PC-9 (cell line): ENCODE data around the gene C3orf49.

Experiments
- CTCF ChIP-seq: fragments of 200-600 bp; sonication (generic); conservative IDR thresholded peaks from 2 replicates; pipeline ENCODE4 v1.6.1; 2017; ENCODE audit warnings: mixed run types, antibody characterized with exemption, mild to moderate bottlenecking, moderate library complexity
- EZH2 ChIP-seq: fragments of 200-600 bp; sonication (generic); IDR thresholded peaks from 2 replicates; pipeline ENCODE4 v1.8.0; 2017; ENCODE audit warnings: antibody characterized with exemption, low read depth

- no peak for TF ChIP-seq EZH2
- no peak for TF ChIP-seq CTCF
Observed at GRCh38 chr3:63800097-63800496, 19.0 kb upstream of the C3orf49 start.
